A673 (cell line): ENCODE measurements around the gene TRMT61A.

Experiments used
- CTCF ChIP-seq: fragments of 300-800, 200-600 bp; sonication (generic); conservative IDR thresholded peaks from 2 replicates; pipeline ENCODE4 v1.5.1; 2017; ENCODE audit warnings: low read depth, mild to moderate bottlenecking, antibody characterized with exemption, low read length, moderate library complexity, mixed read lengths
- EZH2 ChIP-seq: fragments of 200-600 bp; sonication (generic); IDR thresholded peaks from 2 replicates; pipeline ENCODE4 v1.6.1; 2017; ENCODE audit warnings: borderline replicate concordance, low read depth, mild to moderate bottlenecking, mixed read lengths, antibody characterized with exemption, low read length; ENCODE audit not compliant: poor library complexity, severe bottlenecking

- TF ChIP-seq CTCF (no peak), EZH2 (no peak)
These were observed 32.6 kb downstream of the TRMT61A start for GRCh38 chr14:103561381-103562178.
